Measurements from ENCODE around the gene LYRM4.
"Not testable (repeated sequence)": the region's sequence is repeated elsewhere in the genome, so short reads cannot be mapped to it uniquely, and the experiment has no call there.

Gene LYRM4

DNA sequence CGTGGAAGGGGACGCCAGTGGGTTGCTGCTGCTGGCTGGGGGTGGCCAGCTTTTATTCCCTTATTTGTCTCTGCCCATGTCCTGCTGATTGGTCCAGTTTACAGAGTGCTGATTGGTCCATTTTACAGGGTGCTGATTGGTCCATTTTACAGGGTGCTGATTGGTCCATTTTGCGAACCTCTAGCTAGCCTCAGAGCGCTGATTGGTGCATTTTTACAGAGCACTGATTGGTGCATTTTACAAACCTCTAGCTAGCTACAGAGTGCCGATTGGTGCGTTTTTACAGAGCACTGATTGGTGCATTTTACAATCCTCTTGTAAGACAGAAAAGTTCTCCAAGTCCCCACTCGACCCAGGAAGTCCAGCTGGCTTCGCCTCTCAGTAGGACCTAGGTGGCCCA is 140.2 kb downstream of the LYRM4 start:
- DNase-seq (ENCODE audit: low spot score), result not testable (repeated sequence)

DNA sequence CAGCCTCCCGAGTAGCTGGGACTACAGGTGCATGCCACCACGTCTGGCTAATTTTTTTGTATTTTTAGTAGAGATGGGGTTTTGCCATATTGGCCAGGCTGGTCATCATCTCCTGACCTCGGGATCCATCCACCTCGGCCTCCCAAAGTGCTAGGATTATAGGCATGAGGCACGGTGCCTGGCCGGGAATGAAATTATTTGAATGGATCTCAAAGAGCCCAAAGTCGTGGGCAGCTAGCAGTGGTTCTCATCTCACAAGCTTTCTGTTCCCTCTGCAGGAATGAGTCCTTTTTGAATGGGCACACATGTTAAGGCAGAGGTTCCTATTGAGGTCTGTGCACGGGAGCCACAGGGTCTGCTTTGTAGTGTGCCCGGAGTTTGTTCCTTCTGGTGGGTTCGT is 140.7 kb downstream of the LYRM4 start:
- DNase-seq (ENCODE audit: low spot score), result no peak

DNA sequence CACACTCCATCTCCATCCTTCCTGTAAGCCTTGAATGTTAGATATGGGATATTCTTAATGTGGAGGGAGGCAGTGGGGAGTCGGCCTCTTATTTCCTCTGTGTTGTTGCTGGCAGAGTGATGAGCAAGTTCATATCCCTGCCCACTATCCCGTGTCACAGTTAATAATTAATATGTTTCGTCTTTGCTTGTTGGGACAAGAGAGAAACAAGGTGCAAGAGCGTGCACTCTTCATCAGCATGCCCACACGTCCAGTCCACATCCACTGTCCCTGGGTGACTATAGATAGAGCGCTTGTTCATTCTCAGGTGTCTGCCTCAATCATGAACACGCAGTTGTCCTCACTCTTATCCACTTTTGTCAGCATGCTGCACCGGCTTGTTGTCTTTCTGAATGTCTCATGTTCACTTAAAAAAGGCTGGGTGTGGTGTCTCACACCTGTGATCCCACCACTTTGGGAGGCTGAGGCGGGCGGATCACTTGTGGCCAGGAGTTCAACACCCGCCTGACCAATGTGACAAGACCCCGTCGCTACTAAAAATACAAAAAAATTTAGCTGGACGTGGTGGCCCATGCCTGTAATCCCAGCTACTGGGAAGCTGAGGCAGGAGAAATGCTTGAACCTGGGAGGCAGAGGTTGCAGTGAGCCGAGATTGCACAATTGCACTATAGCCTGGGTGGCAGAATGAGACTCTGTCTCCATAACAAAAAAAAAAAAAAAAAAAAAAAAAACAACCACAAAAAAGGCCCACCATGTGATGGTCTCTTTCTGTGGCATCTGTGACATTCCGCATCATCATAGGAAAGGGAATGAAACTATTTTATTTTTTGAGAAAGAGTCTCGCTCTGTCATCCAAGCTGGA is 141.4 kb downstream of the LYRM4 start:
- no peak for DNase-seq (ENCODE audit: low spot score)

DNA sequence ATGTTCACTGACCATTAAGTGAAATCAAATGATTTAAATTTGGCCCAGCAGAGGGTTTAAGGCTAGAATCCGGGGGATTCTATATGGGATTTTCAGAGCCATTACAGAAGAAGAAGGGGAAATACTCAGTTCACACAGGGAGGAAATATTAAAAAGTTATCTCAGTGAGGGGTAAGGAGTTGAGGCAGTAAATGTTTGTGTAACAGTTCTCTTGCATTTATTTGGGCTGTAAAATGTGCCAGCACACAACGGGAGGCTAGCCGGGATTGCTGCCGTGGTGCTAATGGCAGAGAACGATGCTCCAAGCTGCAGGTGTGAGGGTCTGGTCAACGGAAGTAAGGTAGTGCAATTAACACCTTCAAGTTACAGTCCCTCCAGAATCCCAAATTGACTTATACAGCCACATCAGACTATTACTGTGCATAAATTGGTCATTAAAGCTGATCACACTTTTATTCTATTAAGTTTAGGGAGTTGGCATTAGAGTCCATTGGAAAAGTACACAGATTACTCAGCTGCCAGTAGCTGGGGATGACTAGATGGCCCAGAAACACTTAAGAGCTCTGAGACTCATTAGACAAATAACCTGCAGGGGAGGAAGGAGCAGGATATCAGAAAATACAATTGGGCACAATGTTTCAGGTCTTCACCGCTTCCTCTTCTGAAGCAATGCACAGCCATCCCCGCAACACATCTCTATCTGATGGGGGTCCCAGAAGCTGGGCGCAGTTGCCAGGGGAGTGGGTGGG is 144.3 kb downstream of the LYRM4 start:
- no peak for DNase-seq (ENCODE audit: low spot score)

DNA sequence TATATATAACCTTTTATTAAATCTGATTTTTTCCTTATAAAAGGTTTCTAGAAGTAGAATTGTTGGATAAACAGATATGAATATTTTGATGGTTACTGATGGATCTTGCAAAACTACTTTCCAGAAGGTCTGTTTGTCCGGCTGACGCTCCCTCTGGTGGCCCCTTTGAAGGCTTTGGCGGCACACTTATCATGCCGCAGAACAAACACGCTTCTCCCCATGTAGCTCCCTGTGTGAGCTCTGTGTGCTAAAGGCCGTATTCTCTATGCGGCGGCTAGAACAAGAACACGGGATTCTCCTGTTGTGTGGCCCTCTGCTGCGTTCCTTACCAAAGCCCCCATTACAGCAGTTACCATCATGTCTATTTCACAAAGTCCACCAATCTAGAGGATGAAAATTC is 145.6 kb downstream of the LYRM4 start:
- DNase-seq (ENCODE audit: low spot score), result no peak

DNA sequence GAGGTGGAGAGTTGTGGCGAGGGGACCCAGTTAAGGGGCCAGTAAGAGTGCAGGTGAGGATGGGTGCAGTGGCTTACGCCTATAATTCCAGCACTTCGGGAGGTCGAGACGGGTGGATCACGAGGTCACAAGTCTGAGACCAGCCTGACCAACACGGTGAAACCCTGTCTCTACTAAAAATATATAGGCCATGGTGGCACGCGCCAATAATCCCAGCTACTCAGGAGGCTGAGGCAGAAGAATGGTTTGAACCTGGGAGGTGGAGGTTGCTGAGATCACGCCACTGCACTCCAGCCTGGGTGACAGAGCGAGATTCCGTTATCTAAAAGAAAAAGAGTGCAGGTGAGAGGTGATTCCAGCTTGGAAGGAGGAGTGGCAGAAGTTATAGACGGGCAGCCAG is 147.7 kb downstream of the LYRM4 start:
- DNase-seq (ENCODE audit: low spot score), result no peak

DNA sequence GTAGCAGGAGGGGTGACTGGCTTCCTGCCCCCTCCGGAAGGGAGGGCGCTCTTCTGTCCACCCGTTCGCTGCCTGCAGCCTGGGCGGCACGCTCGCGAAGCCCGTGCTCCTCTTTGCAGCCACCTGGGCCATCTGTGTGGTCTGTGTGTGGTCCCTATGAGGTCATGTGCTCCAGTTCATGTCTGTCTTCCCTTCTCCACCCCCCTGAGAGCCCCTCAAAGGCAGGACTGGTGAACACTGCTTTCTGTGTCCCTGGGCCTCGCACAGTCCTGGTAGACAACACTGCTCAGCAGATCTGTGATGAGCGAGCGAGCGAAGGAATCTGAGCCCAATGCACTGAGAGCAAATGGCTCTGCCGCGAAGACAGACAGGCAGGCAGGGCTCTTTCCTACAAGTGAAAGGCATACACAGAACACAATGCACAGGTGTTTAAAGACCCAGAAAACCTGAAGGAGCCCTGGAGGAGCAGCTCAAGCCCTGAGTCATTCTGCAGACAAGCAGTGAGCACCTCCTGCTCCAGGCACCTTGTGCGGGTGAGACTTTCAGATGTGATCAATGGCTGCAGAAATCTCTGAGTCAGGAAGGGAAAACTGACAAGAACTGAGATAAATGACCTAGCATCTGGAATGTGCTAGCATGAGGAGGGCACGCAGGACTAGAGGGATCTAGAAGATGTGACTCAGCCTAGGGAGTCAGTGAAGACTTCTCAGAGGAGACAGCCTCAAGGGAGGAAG is 148.5 kb downstream of the LYRM4 start:
- DNase-seq (ENCODE audit: low spot score), result no peak

DNA sequence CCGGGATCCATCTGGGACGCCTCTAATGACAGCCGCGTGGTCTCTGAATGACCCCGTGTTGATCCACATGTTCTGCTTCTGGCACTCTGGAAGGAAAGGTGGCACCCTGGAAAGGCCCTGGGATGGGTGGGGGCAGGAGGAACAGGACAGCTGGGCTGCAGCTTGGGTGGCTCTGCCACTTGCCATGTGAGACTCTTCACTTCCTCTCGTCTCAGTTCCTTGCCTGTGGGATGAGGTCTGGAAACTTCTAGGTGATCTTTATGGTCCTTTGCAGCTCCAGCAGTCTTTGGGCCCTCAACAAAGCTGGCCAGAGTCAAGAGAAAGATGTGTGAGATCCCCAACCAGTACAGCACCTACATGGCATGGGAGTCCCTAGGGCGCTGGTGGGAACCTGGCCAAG is 149.1 kb downstream of the LYRM4 start:
- no peak for DNase-seq (ENCODE audit: low spot score)

DNA sequence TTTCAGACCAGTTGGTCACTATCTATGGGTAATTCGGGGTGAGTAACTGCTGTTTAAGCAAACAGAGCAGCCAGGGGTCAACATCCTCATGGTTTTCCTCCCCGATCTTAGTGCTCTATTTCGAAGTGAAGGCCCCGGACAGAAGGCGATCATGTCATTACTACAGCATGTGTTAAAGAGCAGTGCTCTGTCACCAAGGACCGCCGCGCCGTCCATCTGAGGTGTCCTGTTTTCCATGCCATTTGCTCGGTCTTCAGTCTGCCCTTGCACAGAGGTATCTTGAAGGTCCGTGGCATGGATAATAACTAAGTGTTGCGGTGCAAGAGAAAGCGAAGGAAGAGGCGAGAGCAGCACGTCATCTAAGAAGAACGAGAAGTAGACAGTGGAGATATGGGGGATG is 150.5 kb downstream of the LYRM4 start:
- DNase-seq (ENCODE audit: low spot score), result no peak

DNA sequence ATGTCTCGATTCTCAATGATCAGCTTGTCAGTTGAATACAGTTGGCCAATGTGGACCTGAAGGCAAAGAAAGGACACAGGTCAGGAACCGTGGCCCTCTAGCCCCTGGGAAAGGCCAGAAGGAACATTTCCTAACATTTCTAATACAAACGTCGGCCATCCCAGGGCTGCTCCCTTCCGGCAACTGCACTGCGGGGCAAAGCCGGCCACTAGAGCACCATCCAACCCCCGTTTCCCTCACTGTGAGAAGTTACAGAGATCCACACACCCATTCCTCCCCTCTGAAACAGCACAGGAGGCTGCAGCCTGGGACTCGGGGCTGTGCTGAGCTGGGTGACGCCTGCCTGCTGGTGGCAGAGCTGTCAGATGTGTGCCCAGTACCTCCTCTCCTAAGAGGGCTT is 151.3 kb downstream of the LYRM4 start:
- DNase-seq (ENCODE audit: low spot score), result no peak

DNA sequence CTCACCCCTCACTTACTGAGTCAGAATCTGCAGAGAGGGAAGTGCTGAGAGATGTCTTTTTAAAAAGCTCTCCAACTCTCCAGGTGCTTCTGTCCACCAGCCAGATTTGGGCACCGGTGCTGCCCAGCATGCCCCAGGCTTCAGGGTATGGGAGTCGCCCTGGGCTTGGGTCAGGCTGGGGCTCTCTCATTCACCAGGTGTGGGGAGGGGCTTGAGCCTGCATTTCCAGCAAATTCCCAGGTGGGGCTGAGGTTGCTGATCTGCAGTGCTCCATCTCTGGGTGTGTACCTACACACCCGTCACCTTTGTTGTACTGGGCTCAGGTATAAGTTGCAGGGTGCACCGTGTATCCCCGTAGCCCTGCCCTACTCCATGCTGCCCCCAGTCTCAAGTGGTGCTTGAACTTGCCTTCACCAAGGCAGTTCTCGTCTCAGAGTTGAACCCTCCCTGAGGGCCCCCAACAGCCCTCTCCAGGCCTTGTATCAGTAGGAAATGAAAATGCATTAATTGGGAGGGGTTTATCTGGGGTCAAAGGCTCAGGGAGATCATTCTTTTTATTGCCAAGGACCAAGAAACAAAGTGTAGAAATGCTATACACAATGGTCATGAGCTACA is 152.1 kb downstream of the LYRM4 start:
- DNase-seq (ENCODE audit: low spot score), result no peak

DNA sequence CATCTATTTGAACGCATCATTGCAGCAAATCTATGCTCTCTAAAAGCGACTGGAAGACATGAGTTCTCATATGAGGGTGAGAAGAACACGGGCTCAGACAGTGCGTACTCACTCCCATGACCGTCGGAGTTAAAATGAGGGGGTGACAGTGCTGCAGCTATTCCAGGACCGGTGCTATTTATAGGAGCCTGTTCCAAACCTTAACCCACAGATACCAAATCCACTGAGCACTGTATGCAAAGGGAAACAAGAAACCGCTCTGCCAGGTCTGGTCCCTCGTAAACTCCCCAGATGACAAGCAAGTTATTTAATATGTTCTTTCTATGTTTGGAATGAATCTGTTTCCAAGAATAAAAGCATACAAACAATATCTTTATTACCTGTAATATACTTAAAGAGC is 152.7 kb downstream of the LYRM4 start:
- DNase-seq (ENCODE audit: low spot score), result no peak

DNA sequence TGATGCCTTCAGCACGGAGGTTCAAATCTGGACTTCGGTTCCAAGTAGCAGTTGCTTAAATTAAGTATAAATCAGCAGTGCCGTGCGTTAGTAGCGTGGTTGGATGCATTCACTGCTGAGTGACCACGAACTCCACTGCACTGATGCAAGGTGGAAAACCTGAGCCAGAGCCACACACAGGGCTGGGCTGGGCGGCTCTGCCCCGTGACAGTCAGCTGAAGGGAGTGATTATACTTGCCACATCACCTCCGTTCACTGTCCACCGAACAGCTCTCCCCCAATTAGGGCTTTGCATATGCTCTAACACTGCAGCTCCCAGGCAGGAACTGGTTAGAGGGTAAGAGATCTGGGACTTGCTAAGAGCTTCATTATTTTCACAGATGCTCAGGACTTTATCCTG is 153.4 kb downstream of the LYRM4 start:
- no peak for DNase-seq (ENCODE audit: low spot score)

DNA sequence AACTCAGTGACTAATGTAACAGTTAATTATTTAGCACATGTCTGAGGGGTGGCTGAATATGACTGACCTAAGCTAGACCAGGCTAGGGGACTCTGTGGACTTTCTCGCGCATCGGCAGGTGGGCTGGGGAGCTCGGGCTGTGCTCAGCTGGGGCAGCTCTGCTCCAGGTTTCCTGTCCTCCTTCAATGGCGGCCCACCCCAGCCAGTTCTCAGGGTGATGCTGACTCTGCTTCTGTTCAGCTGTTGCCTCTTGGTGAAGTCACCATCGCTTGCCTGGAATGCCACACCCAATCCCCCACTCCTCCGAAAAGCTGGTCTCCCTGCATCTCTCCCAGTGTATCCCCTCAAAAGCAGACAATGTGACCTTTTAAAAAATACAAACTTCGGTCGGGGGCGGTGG is 155.6 kb downstream of the LYRM4 start:
- no peak for DNase-seq (ENCODE audit: low spot score)

DNA sequence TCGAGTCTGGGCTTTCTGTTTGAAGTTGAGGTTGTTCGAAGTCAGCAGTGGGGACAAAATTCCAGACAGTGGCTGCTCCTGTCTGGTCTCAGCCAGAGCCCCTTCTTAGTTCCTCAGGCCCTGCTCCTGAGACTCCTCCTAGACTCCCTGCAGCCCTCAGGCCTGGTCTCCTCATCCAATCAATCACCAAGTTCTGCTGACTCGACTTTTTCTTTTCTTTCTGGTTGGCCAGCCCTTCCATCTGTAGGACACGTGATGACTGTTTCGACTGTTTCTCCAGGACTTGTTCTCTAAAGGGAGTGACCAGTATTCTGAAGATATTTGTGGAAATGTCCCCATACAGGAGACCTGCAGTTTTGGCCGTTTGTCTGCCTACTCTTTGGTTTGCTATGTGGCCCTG is 156.1 kb downstream of the LYRM4 start:
- no peak for DNase-seq (ENCODE audit: low spot score)

DNA sequence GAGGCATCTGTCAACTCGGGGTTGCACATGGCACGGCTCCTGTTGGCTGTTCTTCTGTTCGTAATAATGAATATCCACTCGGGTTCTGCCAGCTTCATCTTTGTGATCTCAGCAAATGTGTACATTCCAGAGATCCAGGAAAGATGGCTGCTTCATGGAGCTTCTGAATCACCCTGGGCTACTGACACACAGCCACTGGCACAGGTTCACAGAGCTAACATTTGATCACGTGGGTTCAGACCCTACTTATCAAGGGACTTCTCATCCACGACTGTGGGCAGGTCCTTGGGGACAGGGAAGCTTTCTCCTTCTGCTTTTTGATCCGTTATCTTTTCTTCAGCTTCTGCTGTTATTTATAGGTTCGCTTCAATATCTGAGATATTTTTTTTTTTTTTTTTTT is 157.5 kb downstream of the LYRM4 start:
- no peak for DNase-seq (ENCODE audit: low spot score)

DNA sequence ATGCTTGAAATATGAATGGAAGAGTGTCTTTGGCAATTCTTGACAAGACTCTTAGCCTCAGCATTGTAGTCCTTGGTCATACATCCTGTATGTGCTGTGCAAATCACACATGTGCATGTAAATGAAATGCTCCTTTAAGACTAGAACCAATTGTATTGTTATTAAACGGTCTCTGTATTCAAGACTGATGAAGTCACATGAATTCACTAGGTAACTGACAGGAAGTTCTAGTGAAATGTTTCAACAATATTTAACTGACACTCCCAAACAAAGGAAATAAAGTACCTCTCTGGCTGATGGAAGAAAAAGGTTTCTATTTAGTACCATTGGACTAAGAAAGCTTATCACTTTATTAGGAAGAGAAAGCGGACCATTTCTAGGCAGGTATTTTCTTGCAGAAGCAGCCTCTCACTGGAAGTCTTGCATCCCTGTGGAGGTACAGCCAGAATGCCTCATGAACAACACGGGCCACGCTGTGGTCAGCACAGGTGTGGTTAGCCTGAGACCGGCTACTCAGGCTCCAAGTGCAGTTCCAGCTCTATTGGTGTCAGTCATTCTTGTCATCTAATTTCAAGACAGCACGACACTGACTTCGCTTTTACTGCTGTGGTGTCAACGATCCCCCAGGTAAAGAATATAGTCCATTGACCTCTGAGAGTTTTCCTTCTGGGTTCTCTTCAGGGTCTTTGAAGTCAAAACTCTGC is 158.3 kb downstream of the LYRM4 start:
- DNase-seq (ENCODE audit: low spot score), result no peak

DNA sequence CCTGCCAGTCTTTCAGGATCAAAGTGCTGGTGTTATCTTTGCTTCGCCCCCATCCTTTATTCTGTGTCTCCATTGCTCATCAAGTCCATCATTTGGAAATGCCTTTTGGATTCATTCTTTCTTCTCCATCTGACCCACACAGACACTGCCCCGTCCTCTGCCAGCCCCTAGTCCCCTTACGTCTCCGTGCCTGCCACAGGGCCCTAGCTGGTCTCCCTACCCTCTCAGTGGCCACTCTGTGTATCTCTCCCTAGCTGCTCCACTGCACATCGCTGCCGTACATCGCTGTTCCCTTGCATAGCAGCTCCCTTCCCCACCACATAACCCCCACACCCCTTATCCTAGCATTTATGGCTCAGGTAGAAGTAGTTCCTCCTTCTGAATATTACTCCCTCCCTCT is 159.9 kb downstream of the LYRM4 start:
- no peak for DNase-seq (ENCODE audit: low spot score)

DNA sequence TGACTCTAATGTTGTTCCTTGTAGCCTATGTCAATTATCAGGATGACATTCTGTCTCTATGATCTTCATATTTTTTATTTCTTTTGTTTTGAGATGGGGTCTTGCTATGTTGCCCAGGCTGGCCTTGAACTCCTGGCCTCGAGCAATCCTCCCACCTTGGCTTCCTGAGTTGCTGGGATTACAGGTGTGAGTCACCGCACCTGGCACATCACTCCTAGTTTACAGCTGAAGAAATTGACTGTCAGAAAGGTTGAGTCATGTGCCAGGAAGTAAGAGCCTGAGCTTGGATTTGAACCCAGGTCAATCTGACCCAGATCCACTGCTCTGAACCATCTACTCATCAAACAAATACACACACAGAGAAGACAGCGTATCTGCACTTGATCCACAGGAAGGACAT is 161.2 kb downstream of the LYRM4 start:
- DNase-seq (ENCODE audit: low spot score), result no peak

DNA sequence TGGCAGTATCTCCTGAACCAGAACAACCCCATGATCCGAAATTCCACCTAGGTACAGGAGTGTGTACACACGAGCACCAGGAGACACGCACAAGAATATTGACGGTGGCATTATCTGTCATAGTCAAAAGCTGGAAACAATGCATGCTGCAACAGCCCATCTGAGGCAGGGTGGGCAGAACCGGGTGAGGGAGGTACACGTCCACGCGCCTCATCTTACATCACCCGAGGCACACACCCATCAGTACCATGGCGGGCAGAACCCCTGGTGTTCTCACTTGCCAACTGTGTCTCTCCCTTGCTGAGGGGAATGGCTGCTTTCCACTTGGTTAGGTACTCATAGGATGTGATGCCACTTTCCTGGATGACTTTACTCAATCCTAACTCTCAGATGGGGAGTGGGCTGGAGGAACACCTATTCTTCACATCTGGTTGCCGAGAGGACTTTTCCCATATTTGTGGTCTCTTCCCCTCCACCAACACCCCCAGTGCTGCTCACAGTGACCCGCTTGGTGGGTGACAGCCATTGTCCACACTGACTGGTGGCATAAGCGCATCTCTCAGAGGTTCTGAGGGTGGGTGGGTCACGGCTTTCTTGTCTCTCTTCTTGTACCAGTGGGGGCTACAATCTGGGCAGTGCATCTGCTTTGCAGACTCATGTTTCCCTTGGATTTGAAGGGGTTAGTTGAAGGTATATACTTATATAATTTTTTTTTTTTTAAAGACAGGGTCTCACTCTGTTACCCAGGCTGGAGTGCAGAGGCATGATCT is 162.1 kb downstream of the LYRM4 start:
- DNase-seq (ENCODE audit: low spot score), result no peak

DNA sequence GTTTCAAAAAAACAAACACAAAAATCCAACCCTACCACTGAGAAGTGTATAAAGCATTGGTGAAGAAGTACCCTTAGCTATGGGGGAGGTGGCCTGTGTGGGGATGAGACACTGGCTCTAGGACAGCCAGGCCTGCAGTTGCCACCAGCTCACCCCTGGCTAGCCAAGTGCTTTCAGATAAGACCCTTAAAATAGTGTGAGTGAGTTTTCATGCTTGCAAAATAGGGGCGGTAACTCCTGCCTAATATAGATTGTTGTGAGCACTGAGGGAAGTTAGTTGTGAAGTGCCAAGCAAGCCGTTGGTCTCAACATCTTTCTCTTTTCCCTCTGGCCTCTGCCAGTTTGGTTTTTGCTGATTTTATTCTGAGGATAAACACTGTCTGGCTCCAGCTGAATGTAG is 164.3 kb downstream of the LYRM4 start:
- no peak for DNase-seq (ENCODE audit: low spot score)
